Measurements from ENCODE around the gene CEBPA. TPM values are rescaled to one million over a fixed set of nuclear protein-coding genes. Genes with fewer than 3 reads are reported as not detected.

CEBPA gene
- total and polyA plus RNA-seq, 3 donors from 2014 or later = 3.5 to 5.0 (median 4.7) TPM

- TF ChIP-seq POLR2A (IDR thresholded peaks at IDR 0.05) (no peak), CTCF (IDR thresholded peaks at IDR 0.05) (no peak)
- intact Hi-C loops (cut with DNase I; ENCODE audit: low total_unique reads) = no loop called here
- Histone ChIP-seq H3K4me3 (no peak overlapping the region), H3K4me1 (no peaks in the 10 kb centered on the region), H3K27me3 (no peaks in the 10 kb centered on the region), H3K36me3 (ENCODE audit: low read depth, missing control alignments) (no peaks in the 10 kb centered on the region), H3K27ac (no peak overlapping the region), H3K9me3 (no peaks in the 10 kb centered on the region)
- WGBS, 2 donors = 85 to 89% methylated on average over 5 of the region's 5 CpGs
- no peak for DNase-seq
Measured at GRCh38 chr19:33335446-33335845, 33.1 kb upstream of the CEBPA start.

- no peak overlapping the region for H3K4me3 ChIP-seq
- no peak overlapping the region for H3K27ac ChIP-seq
- H3K36me3 ChIP-seq (ENCODE audit: low read depth, missing control alignments) = no peaks in the 10 kb centered on the region
- H3K9me3 ChIP-seq = no peaks in the 10 kb centered on the region
- intact Hi-C loops (cut with DNase I; ENCODE audit: low total_unique reads) = no loop called here
- no peaks in the 10 kb centered on the region for H3K4me1 ChIP-seq
- no peaks in the 10 kb centered on the region for H3K27me3 ChIP-seq
- 92 to 94% methylated on average over 3 of the region's 3 CpGs for WGBS, 2 donors
- TF ChIP-seq POLR2A (IDR thresholded peaks at IDR 0.05) (no peak), CTCF (IDR thresholded peaks at IDR 0.05) (no peak)
- DNase-seq = no peak
Measured at GRCh38 chr19:33334271-33334670, 31.9 kb upstream of the CEBPA start.

- Histone ChIP-seq H3K9me3 (no peaks in the 10 kb centered on the region), H3K4me3 (no peak overlapping the region), H3K36me3 (ENCODE audit: low read depth, missing control alignments) (no peaks in the 10 kb centered on the region), H3K27ac (no peak overlapping the region), H3K27me3 (no peaks in the 10 kb centered on the region), H3K4me1 (no peaks in the 10 kb centered on the region)
- 81 to 90% methylated on average over 3 of the region's 3 CpGs for WGBS, 2 donors
- no peak for DNase-seq
- TF ChIP-seq POLR2A (IDR thresholded peaks at IDR 0.05) = no peak
- no peak for TF ChIP-seq CTCF (IDR thresholded peaks at IDR 0.05)
- intact Hi-C loops (cut with DNase I; ENCODE audit: low total_unique reads) = no loop called here
Measured at GRCh38 chr19:33333642-33334041, 31.3 kb upstream of the CEBPA start.

GRCh38 chr19:33333151-33333550 lies 30.8 kb upstream of the CEBPA start:
- WGBS, 2 donors = 92 to 96% methylated on average over 4 of the region's 4 CpGs
- no peaks in the 10 kb centered on the region for H3K4me1 ChIP-seq
- no peak overlapping the region for H3K27ac ChIP-seq
- no peaks in the 10 kb centered on the region for H3K27me3 ChIP-seq
- no peaks in the 10 kb centered on the region for H3K36me3 ChIP-seq (ENCODE audit: low read depth, missing control alignments)
- no peak for DNase-seq
- no peak for TF ChIP-seq POLR2A (IDR thresholded peaks at IDR 0.05)
- TF ChIP-seq CTCF (IDR thresholded peaks at IDR 0.05) = no peak
- no peak overlapping the region for H3K4me3 ChIP-seq
- no peaks in the 10 kb centered on the region for H3K9me3 ChIP-seq
- intact Hi-C loops (cut with DNase I; ENCODE audit: low total_unique reads) = no loop called here

- Histone ChIP-seq H3K9me3 (no peaks in the 10 kb centered on the region), H3K27ac (no peak overlapping the region), H3K27me3 (no peaks in the 10 kb centered on the region), H3K4me1 (no peaks in the 10 kb centered on the region), H3K36me3 (ENCODE audit: low read depth, missing control alignments) (no peaks in the 10 kb centered on the region), H3K4me3 (no peak overlapping the region)
- WGBS, 2 donors = 83 to 89% methylated on average over 5 of the region's 5 CpGs
- DNase-seq = no peak
- no peak for TF ChIP-seq CTCF (IDR thresholded peaks at IDR 0.05)
- TF ChIP-seq POLR2A (IDR thresholded peaks at IDR 0.05) = no peak
- intact Hi-C loops (cut with DNase I; ENCODE audit: low total_unique reads) = no loop called here
Measured at GRCh38 chr19:33332248-33332647, 29.9 kb upstream of the CEBPA start.
